Endothelial cell of umbilical vein (primary cell): Measurements from ENCODE around the gene RNASEH1. TPM values are rescaled to one million over a fixed set of nuclear protein-coding genes. Genes with fewer than 3 reads are reported as not detected.

Source experiments
- BruUV-seq: library from RNA; stranded (reverse); fragments of 400-500 nt; replicated peaks from 2 replicates; lab custom pipeline; 2021; lab: Mats Ljungman, UMichigan
- CTCF ChIA-PET: fragments of 300-600, 350-600 bp; sonication (Branson Sonifier 250); formaldehyde crosslinking; loops from one replicate; lab custom pipeline; 2021; ENCODE audit warnings: antibody characterized with exemption, inconsistent platforms; lab: Charles Lee
- POLR2A ChIA-PET: fragments of 300-600, 350-600 bp; sonication (Branson Sonifier 250); formaldehyde crosslinking; loops from one replicate; lab custom pipeline; 2021; ENCODE audit warnings: antibody characterized with exemption, inconsistent platforms; lab: Charles Lee
- DNase-seq: peaks from one replicate; pipeline ENCODE4 v3.0.0-alpha.2; 2011; ENCODE audit warnings: low read depth, low spot score
- FAIRE-seq: peaks from 2 replicates; lab custom pipeline; 2011; peaks lifted over from hg19 to GRCh38; lab: Jason Lieb, UNC
- H2AFZ ChIP-seq: 2 replicates; pipeline ENCODE4 v1.6.0; 2012; ENCODE audit warnings: low read depth, low read length, control low read depth, inconsistent platforms
- H3K27ac ChIP-seq: 2 replicates; pipeline ENCODE4 v1.5.1; 2011; ENCODE audit warnings: low read depth, mild to moderate bottlenecking, control low read depth, low read length, moderate library complexity; ENCODE audit not compliant: insufficient read depth
- H3K27me3 ChIP-seq, 2 experiments: 2 replicates each; pipeline versions ENCODE4 v1.6.0 to v1.6.1; 2011; ENCODE audit warnings: low read length in 2 of 2, mixed read lengths in 1 of 2; ENCODE audit not compliant: control insufficient read depth in 2 of 2, insufficient read depth in 2 of 2
- H3K36me3 ChIP-seq, 2 experiments: 2 replicates in 1 of 2; 3 replicates in 1 of 2; pipeline ENCODE4 v1.5.1; 2011; ENCODE audit warnings: low read length in 2 of 2, mild to moderate bottlenecking in 1 of 2, moderate library complexity in 1 of 2; ENCODE audit not compliant: control insufficient read depth in 2 of 2, insufficient read depth in 2 of 2; ENCODE audit errors: extremely low read depth in 1 of 2
- H3K4me1 ChIP-seq: 3 replicates; pipeline ENCODE4 v1.5.1; 2011; ENCODE audit warnings: mild to moderate bottlenecking, low read length; ENCODE audit not compliant: control insufficient read depth, insufficient read depth; ENCODE audit errors: extremely low read depth
- H3K4me2 ChIP-seq: 2 replicates; pipeline ENCODE4 v1.6.1; 2011; ENCODE audit warnings: low read length, control low read depth, mixed read lengths; ENCODE audit not compliant: insufficient read depth
- H3K4me3 ChIP-seq, 3 experiments: fragments of 200-600 bp in 1 of 3; sonication (generic), shearing (Covaris generic) in 1 of 3; replicated peaks in 1 of 3; 2 replicates each; pipeline ENCODE4 v1.5.1; 2011 to 2016; ENCODE audit warnings: control low read depth in 3 of 3, low read length in 3 of 3, mild to moderate bottlenecking in 2 of 3, inconsistent platforms in 1 of 3, low read depth in 1 of 3, moderate library complexity in 1 of 3; ENCODE audit not compliant: insufficient read depth in 1 of 3
- H3K79me2 ChIP-seq: 2 replicates; pipeline ENCODE4 v1.6.0; 2012; ENCODE audit warnings: low read length, inconsistent platforms; ENCODE audit not compliant: control insufficient read depth, insufficient read depth
- H3K9ac ChIP-seq: replicated peaks from 2 replicates; pipeline ENCODE3; 2011; ENCODE audit warnings: low read length, control low read depth; ENCODE audit not compliant: insufficient read depth; ENCODE audit errors: extremely low read depth
- H3K9me1 ChIP-seq: replicated peaks from 3 replicates; pipeline ENCODE4 v1.6.0; 2011; ENCODE audit warnings: mild to moderate bottlenecking, low read length; ENCODE audit not compliant: control insufficient read depth, insufficient read depth; ENCODE audit errors: extremely low read depth
- H3K9me3 ChIP-seq: replicated peaks from 2 replicates; pipeline ENCODE4 v1.5.1; 2012; ENCODE audit warnings: low read length, inconsistent platforms; ENCODE audit not compliant: control insufficient read depth, insufficient read depth
- H4K20me1 ChIP-seq: replicated peaks from 2 replicates; pipeline ENCODE3; 2011; ENCODE audit warnings: mild to moderate bottlenecking, low read length; ENCODE audit not compliant: control insufficient read depth, insufficient read depth; ENCODE audit errors: extremely low read depth
- EZH2 ChIP-seq: IDR thresholded peaks from 2 replicates; pipeline ENCODE4 v1.6.1; 2012; ENCODE audit warnings: borderline replicate concordance, low read depth, mild to moderate bottlenecking, moderate library complexity, low read length, inconsistent platforms; ENCODE audit not compliant: severe bottlenecking
- FOS ChIP-seq: IDR thresholded peaks from 2 replicates; pipeline ENCODE4 v1.6.1; 2011; ENCODE audit warnings: mild to moderate bottlenecking, low read length, moderate library complexity, borderline replicate concordance; ENCODE audit not compliant: insufficient read depth
- GATA2 ChIP-seq: IDR thresholded peaks from 2 replicates; pipeline ENCODE4 v1.7.0; 2011; ENCODE audit warnings: low read depth, mild to moderate bottlenecking, moderate library complexity, mixed read lengths, low read length; ENCODE audit not compliant: insufficient read length, insufficient read depth
- JUN ChIP-seq: IDR thresholded peaks from 2 replicates; pipeline ENCODE4 v1.6.1; 2011; ENCODE audit warnings: borderline replicate concordance, low read depth; ENCODE audit not compliant: insufficient read length, insufficient read depth
- MYC ChIP-seq: IDR thresholded peaks from one replicate; pipeline ENCODE4 v1.6.1; 2011; ENCODE audit warnings: mild to moderate bottlenecking, low read depth, low read length
- POLR2A ChIP-seq: IDR thresholded peaks from 2 replicates; pipeline ENCODE4 v1.6.1; 2012; ENCODE audit warnings: low read depth, mild to moderate bottlenecking, control low read depth, low read length
- POLR2AphosphoS5 ChIP-seq: IDR thresholded peaks from 2 replicates; pipeline ENCODE4 v1.6.1; 2012; ENCODE audit warnings: low read depth, mild to moderate bottlenecking, control low read depth, low read length, moderate library complexity; ENCODE audit not compliant: insufficient read depth
- dilution Hi-C: fragments of 300-500 bp; cut with MboI; formaldehyde crosslinking; loops from one replicate; pipeline ENCODE4 v1.15.0; 2019; ENCODE audit warnings: low sequenced_read_pairs; ENCODE audit not compliant: extremely low pct_ligation_motif_present
- intact Hi-C: fragments of 100-400 bp; cut with micrococcal nuclease; formaldehyde crosslinking; loops from one replicate; pipeline ENCODE4 v1.10.0; 2022
- polyA plus RNA-seq, 4 experiments: library from polyadenylated mRNA; depleted of rRNA in 3 of 4; stranded (reverse) in 3 of 4; unstranded in 1 of 4; fragments of >200 nt; gene quantifications; 2 replicates each; pipeline versions ENCODE4 v1.2.1 to v1.2.3, GENCODE V29; 2011 to 2012; ENCODE audit warnings: missing spikeins in 1 of 4
- total RNA-seq: library from RNA; stranded (reverse); gene quantifications from 2 replicates; pipeline ENCODE4 v1.2.3, GENCODE V29; 2021
- TF ChIP-seq, protein P1 (sequence below), 2 donors: IDR thresholded peaks; 1 replicate in 1 of 2; 2 replicates in 1 of 2; pipeline ENCODE4 v1.5.1; 2011; ENCODE audit warnings: low read length in 2 of 2, mild to moderate bottlenecking in 2 of 2, moderate library complexity in 2 of 2, control low read depth in 1 of 2, inconsistent platforms in 1 of 2, low read depth in 1 of 2; ENCODE audit not compliant: insufficient read depth in 1 of 2; ENCODE audit errors: extremely low read depth in 1 of 2
- TF ChIP-seq, protein P2 (sequence below): IDR thresholded peaks from 2 replicates; pipeline ENCODE4 v1.6.1; 2011; ENCODE audit not compliant: insufficient read depth, insufficient read length

The RNASEH1 gene
- total and polyA plus RNA-seq, 2 donors (not counting 3 experiments of a cell fraction or from before 2014, with no cell fraction given): 12.8 to 30.8 TPM

DNA sequence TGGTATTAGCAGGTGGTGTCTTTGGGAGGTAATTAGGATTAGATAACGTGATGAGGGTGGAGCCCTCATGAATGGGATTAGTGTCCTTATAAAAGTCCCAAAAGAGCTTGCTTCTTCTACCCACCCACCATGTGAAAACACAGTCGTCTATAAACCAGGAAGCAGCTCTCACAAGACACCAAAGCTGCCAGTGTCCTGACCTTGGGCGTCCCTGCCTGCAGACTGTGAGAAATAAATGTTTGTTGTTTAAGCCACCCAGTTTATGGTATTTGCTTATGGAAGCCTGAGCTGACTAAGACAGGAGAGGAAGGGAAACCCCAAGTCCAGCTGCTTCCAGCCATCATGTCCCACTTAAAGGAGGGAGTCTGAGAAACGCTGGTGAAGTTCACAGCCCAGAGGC lies 52.4 kb downstream of the RNASEH1 start:
- Histone ChIP-seq H3K9me1 (no peaks in the 10 kb centered on the region), H3K9ac (no peak overlapping the region), H4K20me1 (no peaks in the 10 kb centered on the region), H2AFZ (no peak overlapping the region), H3K27ac (no peak overlapping the region), H3K4me3 (no peak overlapping the region), H3K36me3 (peaks cover 1 to 7% of the 10 kb centered on the region in 2 experiments), H3K79me2 (no peaks in the 10 kb centered on the region), H3K27me3 (no peaks in the 10 kb centered on the region), H3K4me1 (no peaks in the 10 kb centered on the region), H3K4me2 (no peak overlapping the region), H3K9me3 (no peaks in the 10 kb centered on the region)
- peak; percentile 33 for FAIRE-seq
- no TSS peak for BruUV-seq
- POLR2A ChIA-PET: interaction anchor here (1.7 kb wide), 1 partner anchor 13 kb away, joined by 8 read pairs; no protein-coding TSS in a partner anchor
- TF ChIP-seq JUN (no peak), MYC (no peak)
- dilution Hi-C loops: no loop called here
- peak; percentile 83 for DNase-seq
- CTCF ChIA-PET: interaction anchor here (1.6 to 2.5 kb wide), 4 partner anchors 8 to 43 kb away, joined by 3 to 10 read pairs (median 8); no protein-coding TSS in a partner anchor
- intact Hi-C loops: no loop called here

DNA sequence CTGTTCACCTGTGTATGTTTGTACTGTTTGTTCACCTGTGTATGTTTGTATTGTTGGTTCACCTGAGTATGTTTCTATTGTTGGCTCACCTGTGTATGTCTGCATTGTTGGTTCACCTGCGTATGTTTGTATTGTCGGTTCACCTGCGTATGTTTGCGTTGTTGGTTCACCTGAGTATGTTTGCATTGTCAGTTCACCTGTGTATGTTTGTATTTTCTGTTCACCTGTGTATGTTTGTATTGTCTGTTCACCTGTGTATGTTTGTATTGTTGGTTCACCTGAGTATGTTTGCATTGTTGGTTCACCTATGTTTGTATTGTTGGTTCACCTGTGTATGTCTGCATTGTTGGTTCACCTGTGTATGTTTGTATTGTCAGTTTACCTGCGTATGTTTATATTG lies 53.4 kb downstream of the RNASEH1 start:
- no peaks in the 10 kb centered on the region for H3K9me3 ChIP-seq
- POLR2A ChIA-PET: interaction anchor here (1.7 kb wide), 1 partner anchor 14 kb away, joined by 8 read pairs; no protein-coding TSS in a partner anchor

More for the DNA sequence above, 53.4 kb downstream of the RNASEH1 start:
- DNase-seq (no peak), FAIRE-seq (no peak)
- no peaks in the 10 kb centered on the region for H3K27me3 ChIP-seq
- H3K4me2 ChIP-seq: no peak overlapping the region
- no peaks in the 10 kb centered on the region for H3K79me2 ChIP-seq
- H3K9me1 ChIP-seq: no peaks in the 10 kb centered on the region
- dilution Hi-C loops: no loop called here
- H3K4me1 ChIP-seq: no peaks in the 10 kb centered on the region
- H3K9ac ChIP-seq: no peak overlapping the region
- CTCF ChIA-PET: interaction anchor here (1.6 to 2.5 kb wide), 4 partner anchors 9 to 42 kb away, joined by 3 to 10 read pairs (median 8); no protein-coding TSS in a partner anchor
- H3K27ac ChIP-seq: no peak overlapping the region
- H4K20me1 ChIP-seq: no peaks in the 10 kb centered on the region
- TF ChIP-seq FOS: no peak
- TF ChIP-seq, protein P1, sequence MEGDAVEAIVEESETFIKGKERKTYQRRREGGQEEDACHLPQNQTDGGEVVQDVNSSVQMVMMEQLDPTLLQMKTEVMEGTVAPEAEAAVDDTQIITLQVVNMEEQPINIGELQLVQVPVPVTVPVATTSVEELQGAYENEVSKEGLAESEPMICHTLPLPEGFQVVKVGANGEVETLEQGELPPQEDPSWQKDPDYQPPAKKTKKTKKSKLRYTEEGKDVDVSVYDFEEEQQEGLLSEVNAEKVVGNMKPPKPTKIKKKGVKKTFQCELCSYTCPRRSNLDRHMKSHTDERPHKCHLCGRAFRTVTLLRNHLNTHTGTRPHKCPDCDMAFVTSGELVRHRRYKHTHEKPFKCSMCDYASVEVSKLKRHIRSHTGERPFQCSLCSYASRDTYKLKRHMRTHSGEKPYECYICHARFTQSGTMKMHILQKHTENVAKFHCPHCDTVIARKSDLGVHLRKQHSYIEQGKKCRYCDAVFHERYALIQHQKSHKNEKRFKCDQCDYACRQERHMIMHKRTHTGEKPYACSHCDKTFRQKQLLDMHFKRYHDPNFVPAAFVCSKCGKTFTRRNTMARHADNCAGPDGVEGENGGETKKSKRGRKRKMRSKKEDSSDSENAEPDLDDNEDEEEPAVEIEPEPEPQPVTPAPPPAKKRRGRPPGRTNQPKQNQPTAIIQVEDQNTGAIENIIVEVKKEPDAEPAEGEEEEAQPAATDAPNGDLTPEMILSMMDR (IDR thresholded peaks at IDR 0.05; ENCODE audit: extremely low read depth in 1 of 2, insufficient read depth in 1 of 2, low read depth in 1 of 2, low read length in 2 of 2): no peak
- no peak for TF ChIP-seq JUN
- TF ChIP-seq MYC: no peak
- TF ChIP-seq, protein P2, sequence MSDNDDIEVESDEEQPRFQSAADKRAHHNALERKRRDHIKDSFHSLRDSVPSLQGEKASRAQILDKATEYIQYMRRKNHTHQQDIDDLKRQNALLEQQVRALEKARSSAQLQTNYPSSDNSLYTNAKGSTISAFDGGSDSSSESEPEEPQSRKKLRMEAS: no peak
- no peak for TF ChIP-seq POLR2AphosphoS5
- no peak for TF ChIP-seq GATA2
- no peak for TF ChIP-seq POLR2A
- TF ChIP-seq EZH2: no peak
- H3K4me3 ChIP-seq: no peak overlapping the region
- no peak overlapping the region for H2AFZ ChIP-seq
- intact Hi-C loops: no loop called here
- peaks cover 4 to 9% of the 10 kb centered on the region in 2 experiments for H3K36me3 ChIP-seq
- no TSS peak for BruUV-seq
